GM21717 (cell line): ENCODE measurements around the gene FBXO34.
"Not testable (repeated sequence)": the region's sequence is repeated elsewhere in the genome, so short reads cannot be mapped to it uniquely, and the experiment has no call there.

ENCODE experiments used
- ATAC-seq: cut with Tn5 transposase; IDR thresholded peaks from one replicate; pipeline ENCODE4 v1.9.1; 2021; ENCODE audit warnings: mild to moderate bottlenecking, moderate library complexity; ENCODE audit not compliant: unreplicated experiment

The FBXO34 gene

GRCh38 chr14:55381040-55381439, 109.8 kb downstream of the FBXO34 start:
- no peak for ATAC-seq

DNA sequence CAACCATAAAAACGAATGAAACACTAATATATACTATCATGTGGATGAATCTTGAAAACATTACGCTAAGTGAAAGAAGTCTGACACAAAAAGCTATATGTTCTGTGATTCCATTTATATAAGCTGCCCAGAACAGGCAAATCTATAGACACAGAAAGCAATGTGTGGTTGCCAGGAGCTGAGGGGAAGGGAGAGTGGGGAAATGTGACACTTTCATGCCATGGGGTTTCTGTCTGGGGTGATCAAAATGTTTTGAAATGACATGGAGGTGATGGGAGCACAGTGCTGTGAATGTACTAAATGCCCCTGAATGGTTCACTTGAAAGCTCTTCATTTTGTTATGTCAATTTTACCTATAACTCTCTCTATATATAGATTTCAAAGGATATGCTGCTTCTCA, 110.3 kb downstream of the FBXO34 start:
- no peak for ATAC-seq

GRCh38 chr14:55382483-55382882, 111.3 kb downstream of the FBXO34 start:
- no peak for ATAC-seq

- ATAC-seq = not testable (repeated sequence)
These were observed 111.8 kb downstream of the FBXO34 start for GRCh38 chr14:55383056-55383466.

GRCh38 chr14:55383541-55384140, 112.4 kb downstream of the FBXO34 start:
- ATAC-seq = no peak

- no peak for ATAC-seq
These were observed 113.3 kb downstream of the FBXO34 start for GRCh38 chr14:55384536-55384935.

GRCh38 chr14:55386037-55386808, 115.0 kb downstream of the FBXO34 start:
- no peak for ATAC-seq

DNA sequence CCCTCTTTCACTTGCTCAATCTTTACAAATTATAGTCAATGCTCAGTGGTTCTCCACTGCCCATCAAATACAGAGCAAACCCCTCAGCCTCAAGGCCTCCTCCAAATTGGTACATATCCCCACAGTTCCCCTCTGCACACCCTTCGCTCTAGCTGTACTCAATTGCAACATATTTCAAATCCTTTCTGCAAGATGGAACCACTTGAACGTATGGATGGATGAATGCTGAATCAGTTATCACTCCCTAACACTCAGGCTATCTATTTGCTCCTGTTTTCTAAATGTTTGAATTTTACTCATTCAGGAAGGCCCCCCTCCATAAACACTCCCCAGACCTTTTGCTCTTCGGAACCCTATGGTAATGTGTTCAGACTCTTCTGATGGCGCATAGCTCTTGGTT, 115.9 kb downstream of the FBXO34 start:
- no peak for ATAC-seq

- ATAC-seq = no peak
These were observed 116.9 kb downstream of the FBXO34 start for GRCh38 chr14:55388160-55388559.

- no peak for ATAC-seq
These were observed 118.1 kb downstream of the FBXO34 start for GRCh38 chr14:55389330-55389729.

GRCh38 chr14:55398679-55399078, 127.5 kb downstream of the FBXO34 start:
- ATAC-seq = no peak

GRCh38 chr14:55399183-55399582, 128.0 kb downstream of the FBXO34 start:
- ATAC-seq = no peak

- ATAC-seq = no peak
These were observed 128.6 kb downstream of the FBXO34 start for GRCh38 chr14:55399852-55400251.

GRCh38 chr14:55401751-55402150, 130.5 kb downstream of the FBXO34 start:
- no peak for ATAC-seq
